Measurements from ENCODE around the gene ATP6V0B. TPM values are rescaled to one million over a fixed set of nuclear protein-coding genes. Genes with fewer than 3 reads are reported as not detected.

Gene ATP6V0B
- total and polyA plus RNA-seq, 2 donors from 2014 or later, result 156 to 636 TPM

GRCh38 chr1:43957407-43958040 is 17.2 kb upstream of the ATP6V0B start:
- Histone ChIP-seq H3K4me1 (ENCODE audit: control insufficient read depth in 2 of 3, insufficient read depth in 2 of 3, low read depth in 1 of 3, low read length in 3 of 3) (peaks cover 0 to 2% (median 0%) of the 10 kb centered on the region in 3 donors), H3K36me3 (ENCODE audit: control insufficient read depth in 2 of 3, insufficient read depth in 3 of 3, low read length in 3 of 3) (peaks cover 5 to 64% (median 52%) of the 10 kb centered on the region in 3 donors), H3K27ac (ENCODE audit: low read depth in 2 of 2, low read length in 2 of 2) (no peak overlapping the region), H3K9me3 (ENCODE audit: control insufficient read depth in 2 of 3, insufficient read depth in 1 of 3, low read length in 3 of 3) (no peaks in the 10 kb centered on the region), H3K9ac (ENCODE audit: low read length in 3 of 3) (no peak overlapping the region), H3K27me3 (ENCODE audit: control insufficient read depth, insufficient read depth, low read length) (no peaks in the 10 kb centered on the region), H3K4me3 (ENCODE audit: low read length in 3 of 3) (no peak overlapping the region)
- DNase-seq (no peak), FAIRE-seq (no peak)
- intact Hi-C loops (cut with DNase I), result no loop called here
- TF ChIP-seq CTCF (IDR thresholded peaks at IDR 0.05; ENCODE audit: borderline replicate concordance, extremely low read depth, insufficient read depth), result no peak

- Histone ChIP-seq H3K9me3 (ENCODE audit: control insufficient read depth in 2 of 3, insufficient read depth in 1 of 3, low read length in 3 of 3) (no peaks in the 10 kb centered on the region), H3K27me3 (ENCODE audit: control insufficient read depth, insufficient read depth, low read length) (no peaks in the 10 kb centered on the region), H3K4me1 (ENCODE audit: control insufficient read depth in 2 of 3, insufficient read depth in 2 of 3, low read depth in 1 of 3, low read length in 3 of 3) (no peaks in the 10 kb centered on the region), H3K9ac (ENCODE audit: low read length in 3 of 3) (no peak overlapping the region), H3K27ac (ENCODE audit: low read depth in 2 of 2, low read length in 2 of 2) (no peak overlapping the region), H3K36me3 (ENCODE audit: control insufficient read depth in 2 of 3, insufficient read depth in 3 of 3, low read length in 3 of 3) (peaks cover 5 to 69% (median 52%) of the 10 kb centered on the region in 3 donors), H3K4me3 (ENCODE audit: low read length in 3 of 3) (no peak overlapping the region)
- intact Hi-C loops (cut with DNase I), result no loop called here
- FAIRE-seq, result no peak
- TF ChIP-seq CTCF (IDR thresholded peaks at IDR 0.05; ENCODE audit: borderline replicate concordance, extremely low read depth, insufficient read depth), result no peak
- no peak for DNase-seq
Observed at GRCh38 chr1:43958351-43959255, 16.2 kb upstream of the ATP6V0B start.

- intact Hi-C loops (cut with DNase I), result no loop called here
- Histone ChIP-seq H3K9ac (ENCODE audit: low read length in 3 of 3) (no peak overlapping the region), H3K36me3 (ENCODE audit: control insufficient read depth in 2 of 3, insufficient read depth in 3 of 3, low read length in 3 of 3) (peaks cover 5 to 74% (median 56%) of the 10 kb centered on the region in 3 donors), H3K27ac (ENCODE audit: low read depth in 2 of 2, low read length in 2 of 2) (no peak overlapping the region), H3K27me3 (ENCODE audit: control insufficient read depth, insufficient read depth, low read length) (no peaks in the 10 kb centered on the region), H3K4me3 (ENCODE audit: low read length in 3 of 3) (no peak overlapping the region), H3K4me1 (ENCODE audit: control insufficient read depth in 2 of 3, insufficient read depth in 2 of 3, low read depth in 1 of 3, low read length in 3 of 3) (no peaks in the 10 kb centered on the region), H3K9me3 (ENCODE audit: control insufficient read depth in 2 of 3, insufficient read depth in 1 of 3, low read length in 3 of 3) (no peaks in the 10 kb centered on the region)
- no peak for FAIRE-seq
- DNase-seq, result no peak
- TF ChIP-seq CTCF (IDR thresholded peaks at IDR 0.05; ENCODE audit: borderline replicate concordance, extremely low read depth, insufficient read depth), result no peak
Observed at GRCh38 chr1:43960798-43961197, 14.0 kb upstream of the ATP6V0B start.
